AG09309 (cell line): ENCODE measurements around the gene DEAF1.

Experiments used
- DNase-seq: peaks from one replicate; pipeline ENCODE4 v3.0.0-alpha.2; 2010; ENCODE audit warnings: low read depth
- H3K4me3 ChIP-seq: 2 replicates; pipeline ENCODE4 v1.5.1; 2011; ENCODE audit warnings: mild to moderate bottlenecking, low read depth, low read length, moderate library complexity; ENCODE audit not compliant: control insufficient read depth
- TF ChIP-seq, protein P1 (sequence below): IDR thresholded peaks from 2 replicates; pipeline ENCODE4 v1.5.1; 2011; ENCODE audit warnings: mild to moderate bottlenecking, low read depth, low read length, inconsistent platforms; ENCODE audit not compliant: insufficient read depth, control insufficient read depth; ENCODE audit errors: missing control alignments

The DEAF1 gene

DNA sequence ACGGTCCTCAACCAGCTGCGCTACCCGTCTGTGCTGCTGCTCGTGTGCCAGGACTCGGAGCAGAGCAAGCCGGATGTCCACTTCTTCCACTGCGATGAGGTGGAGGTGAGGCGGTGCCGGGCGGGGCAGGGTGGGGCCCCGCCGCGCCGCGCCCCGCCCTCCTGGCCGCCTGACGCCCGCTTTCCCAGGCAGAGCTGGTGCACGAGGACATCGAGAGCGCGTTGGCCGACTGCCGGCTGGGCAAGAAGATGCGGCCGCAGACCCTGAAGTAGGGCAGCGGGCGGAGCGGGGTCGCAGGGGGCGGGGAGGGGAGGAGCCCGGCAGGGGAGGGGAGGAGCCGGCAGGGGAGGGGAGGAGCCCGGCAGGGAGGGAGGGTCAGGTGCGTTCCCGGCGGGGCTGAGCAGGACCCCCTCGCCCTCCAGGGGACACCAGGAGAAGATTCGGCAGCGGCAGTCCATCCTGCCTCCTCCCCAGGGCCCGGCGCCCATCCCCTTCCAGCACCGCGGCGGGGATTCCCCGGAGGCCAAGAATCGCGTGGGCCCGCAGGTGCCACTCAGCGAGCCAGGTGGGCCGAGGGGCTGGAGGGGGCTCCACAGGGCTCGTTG lies 25.7 kb upstream of the DEAF1 start:
- TF ChIP-seq, protein P1, sequence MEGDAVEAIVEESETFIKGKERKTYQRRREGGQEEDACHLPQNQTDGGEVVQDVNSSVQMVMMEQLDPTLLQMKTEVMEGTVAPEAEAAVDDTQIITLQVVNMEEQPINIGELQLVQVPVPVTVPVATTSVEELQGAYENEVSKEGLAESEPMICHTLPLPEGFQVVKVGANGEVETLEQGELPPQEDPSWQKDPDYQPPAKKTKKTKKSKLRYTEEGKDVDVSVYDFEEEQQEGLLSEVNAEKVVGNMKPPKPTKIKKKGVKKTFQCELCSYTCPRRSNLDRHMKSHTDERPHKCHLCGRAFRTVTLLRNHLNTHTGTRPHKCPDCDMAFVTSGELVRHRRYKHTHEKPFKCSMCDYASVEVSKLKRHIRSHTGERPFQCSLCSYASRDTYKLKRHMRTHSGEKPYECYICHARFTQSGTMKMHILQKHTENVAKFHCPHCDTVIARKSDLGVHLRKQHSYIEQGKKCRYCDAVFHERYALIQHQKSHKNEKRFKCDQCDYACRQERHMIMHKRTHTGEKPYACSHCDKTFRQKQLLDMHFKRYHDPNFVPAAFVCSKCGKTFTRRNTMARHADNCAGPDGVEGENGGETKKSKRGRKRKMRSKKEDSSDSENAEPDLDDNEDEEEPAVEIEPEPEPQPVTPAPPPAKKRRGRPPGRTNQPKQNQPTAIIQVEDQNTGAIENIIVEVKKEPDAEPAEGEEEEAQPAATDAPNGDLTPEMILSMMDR = no peak
- H3K4me3 ChIP-seq = no peak overlapping the region
- DNase-seq = no peak

DNA sequence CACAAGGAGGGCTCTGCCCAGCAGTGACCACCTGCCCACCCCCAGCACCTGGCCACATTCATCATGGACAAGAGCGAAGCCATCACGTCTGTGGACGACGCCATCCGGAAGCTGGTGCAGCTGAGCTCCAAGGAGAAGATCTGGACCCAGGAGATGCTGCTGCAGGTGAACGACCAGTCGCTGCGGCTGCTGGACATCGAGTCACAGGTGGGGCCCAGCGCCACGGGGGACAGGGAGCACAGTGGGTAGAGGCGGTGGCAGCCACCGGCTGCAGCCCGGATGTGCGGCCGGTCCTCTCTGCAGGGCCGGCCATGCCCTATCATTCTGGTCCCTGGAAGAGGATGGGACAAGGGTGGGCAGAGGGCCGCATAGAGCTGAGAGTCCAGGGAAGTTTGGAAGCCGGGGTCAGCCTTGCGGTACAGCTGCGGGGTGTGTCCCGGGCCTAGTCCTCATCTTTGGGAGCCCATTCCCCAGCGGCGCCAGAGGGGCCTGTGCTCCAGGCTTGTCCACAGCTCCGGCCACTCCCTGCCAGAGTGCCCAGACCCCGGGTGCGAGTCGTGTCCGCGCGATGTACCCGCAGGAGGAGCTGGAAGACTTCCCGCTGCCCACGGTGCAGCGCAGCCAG lies 25.1 kb upstream of the DEAF1 start:
- TF ChIP-seq, protein P1 = no peak
- no peak for DNase-seq
- no peak overlapping the region for H3K4me3 ChIP-seq

DNA sequence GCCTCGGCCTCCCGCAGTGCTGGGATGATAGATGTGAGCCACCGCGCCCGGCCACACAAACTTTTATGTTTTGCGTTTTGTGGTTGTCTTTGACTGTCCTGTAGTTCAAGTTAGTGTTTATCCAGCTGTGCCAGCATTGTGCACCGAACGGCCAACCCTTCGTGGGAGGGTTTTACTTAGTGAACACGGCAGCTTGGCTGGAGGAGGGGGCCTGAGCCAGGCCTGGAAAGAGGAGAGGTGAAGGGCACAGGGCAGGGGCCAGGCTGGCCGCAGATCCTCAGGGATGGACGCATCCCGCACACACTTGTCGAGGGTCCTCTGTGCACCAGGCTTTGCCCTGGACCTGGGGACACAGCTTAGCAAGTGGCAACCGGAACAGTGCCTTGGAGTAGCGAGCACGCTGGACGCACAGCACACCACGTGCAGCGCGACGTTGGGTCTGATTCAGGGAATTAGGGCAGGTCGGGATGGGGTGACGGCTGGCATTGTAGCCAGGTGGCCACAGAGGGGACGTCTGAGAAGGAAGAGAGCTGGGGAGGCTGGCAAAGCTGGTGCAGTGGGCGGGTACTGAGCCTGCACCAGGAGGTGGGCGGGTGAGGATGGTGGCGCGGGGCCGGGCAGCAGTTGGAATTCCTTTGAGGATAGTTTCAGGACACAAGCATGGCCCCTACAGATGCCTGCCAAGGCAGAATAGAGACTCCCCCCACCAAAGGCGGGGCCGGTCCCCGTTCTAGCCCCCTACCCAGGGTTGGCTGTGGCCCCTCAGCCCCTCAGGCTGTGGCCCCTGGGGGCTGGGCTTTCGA lies 24.4 kb upstream of the DEAF1 start:
- TF ChIP-seq, protein P1 = no peak
- DNase-seq = no peak
- no peak overlapping the region for H3K4me3 ChIP-seq

DNA sequence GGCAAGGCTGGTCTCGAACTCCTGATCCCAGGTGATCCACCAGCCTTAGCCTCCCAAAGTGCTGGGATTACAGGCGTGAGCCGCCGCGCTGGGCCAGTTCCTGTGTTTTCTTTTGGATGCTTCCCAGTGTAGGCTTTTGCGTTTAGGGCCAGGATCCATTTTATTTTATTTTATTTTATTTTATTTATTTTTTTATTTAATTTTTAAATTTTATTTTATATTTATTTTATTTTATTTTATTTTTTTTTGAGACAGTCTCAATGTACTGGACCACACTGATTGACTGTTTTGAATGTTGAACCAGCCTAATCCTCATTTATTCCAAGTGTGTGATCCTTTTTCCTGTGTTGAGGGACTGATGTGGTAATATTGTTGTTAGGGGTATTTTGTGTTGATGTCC lies 19.4 kb upstream of the DEAF1 start:
- no peak overlapping the region for H3K4me3 ChIP-seq
- DNase-seq = no peak
- TF ChIP-seq, protein P1 = no peak

DNA sequence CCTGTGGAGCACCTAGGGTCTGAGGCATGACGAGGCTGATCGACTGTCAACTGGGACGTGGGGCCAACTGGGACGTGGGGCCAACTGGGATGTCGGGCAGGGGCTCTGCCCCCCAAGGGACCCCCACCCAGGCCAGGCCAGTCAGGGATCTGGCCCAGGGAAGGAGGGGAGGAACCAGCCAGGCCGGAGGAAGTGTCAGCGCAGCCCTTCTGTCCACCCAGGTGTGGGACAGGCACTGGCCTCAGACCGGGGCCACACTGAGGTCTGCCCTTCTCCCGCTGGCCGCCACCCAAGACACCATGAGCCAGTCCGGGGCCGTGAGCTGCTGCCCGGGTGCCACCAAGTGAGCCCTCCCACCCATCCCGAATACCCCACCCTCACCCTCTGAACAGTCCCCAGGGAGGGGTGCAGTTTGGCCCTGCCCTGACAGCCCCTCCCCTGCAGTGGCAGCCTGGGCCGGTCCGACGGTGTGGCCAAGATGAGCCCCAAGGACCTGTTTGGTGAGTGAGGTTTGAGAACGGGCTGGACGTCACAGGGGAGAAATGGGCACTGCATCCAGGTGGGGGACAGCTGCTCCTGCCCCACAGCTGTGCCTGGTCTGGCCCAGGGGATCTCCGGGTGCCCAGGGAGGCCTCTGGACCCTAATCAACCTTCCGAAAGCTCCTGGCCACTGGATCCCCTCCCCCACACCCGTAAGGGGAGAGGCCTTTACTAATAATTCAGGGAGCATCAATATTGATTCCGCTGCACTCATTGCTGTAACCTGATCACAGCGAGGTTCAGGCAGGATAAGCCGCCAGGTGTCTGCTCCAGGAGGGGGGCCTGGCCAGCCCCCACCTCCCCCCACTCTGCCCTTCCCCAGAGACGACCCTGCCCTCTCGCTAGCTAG lies 14.3 kb upstream of the DEAF1 start:
- TF ChIP-seq, protein P1 = no peak
- H3K4me3 ChIP-seq = no peak overlapping the region
- DNase-seq = no peak

DNA sequence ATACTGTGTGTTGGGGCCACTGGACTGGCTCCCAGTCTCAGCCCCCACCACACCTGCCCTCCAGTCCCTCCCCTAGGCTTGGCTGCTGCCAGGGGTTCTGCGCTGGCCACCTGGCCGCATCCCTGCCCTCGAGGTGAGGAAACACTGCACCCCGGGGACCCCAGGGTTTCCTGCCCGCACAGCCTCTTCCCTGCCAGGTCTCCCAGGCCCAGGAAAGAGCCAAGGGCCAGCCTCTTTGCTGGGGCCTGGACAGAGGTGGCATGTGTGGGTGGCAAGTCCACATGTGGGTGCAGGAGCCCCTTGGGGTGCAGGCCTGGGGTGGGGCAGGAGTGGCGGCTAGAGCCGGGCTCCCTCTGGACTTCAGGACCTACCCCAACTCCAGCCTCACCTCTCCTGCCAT lies 13.5 kb upstream of the DEAF1 start:
- H3K4me3 ChIP-seq = no peak overlapping the region
- TF ChIP-seq, protein P1 = no peak
- DNase-seq = no peak
